Ishikawa (cell line): Measurements from ENCODE around the gene DPEP2NB.

Source experiments
- CEBPB ChIP-seq: IDR thresholded peaks from 2 replicates; pipeline ENCODE4 v1.6.1; 2012
- EP300 ChIP-seq: IDR thresholded peaks from 2 replicates; pipeline ENCODE4 v1.6.1; 2012; ENCODE audit warnings: borderline replicate concordance
- FOXM1 ChIP-seq: IDR thresholded peaks from 2 replicates; pipeline ENCODE4 v1.6.1; 2012; ENCODE audit warnings: low read depth, borderline replicate concordance
- RAD21 ChIP-seq: IDR thresholded peaks from 2 replicates; pipeline ENCODE4 v1.6.1; 2012; ENCODE audit warnings: low read depth
- TAF1 ChIP-seq: IDR thresholded peaks from 2 replicates; pipeline ENCODE4 v1.6.1; 2012; ENCODE audit warnings: low read depth, mild to moderate bottlenecking
- TCF12 ChIP-seq: IDR thresholded peaks from 2 replicates; pipeline ENCODE4 v1.6.1; 2012; ENCODE audit warnings: low read depth
- YY1 ChIP-seq: IDR thresholded peaks from 2 replicates; pipeline ENCODE4 v1.6.1; 2012; ENCODE audit warnings: low read depth
- ZBTB7A ChIP-seq: IDR thresholded peaks from 2 replicates; pipeline ENCODE4 v1.6.1; 2012; ENCODE audit warnings: low read depth
- TF ChIP-seq, protein P1 (sequence below): IDR thresholded peaks from 2 replicates; pipeline ENCODE4 v1.6.1; 2012; ENCODE audit warnings: low read depth, mild to moderate bottlenecking
- TF ChIP-seq, protein P2 (sequence below): IDR thresholded peaks from 2 replicates; pipeline ENCODE4 v1.6.1; 2012

DNA sequence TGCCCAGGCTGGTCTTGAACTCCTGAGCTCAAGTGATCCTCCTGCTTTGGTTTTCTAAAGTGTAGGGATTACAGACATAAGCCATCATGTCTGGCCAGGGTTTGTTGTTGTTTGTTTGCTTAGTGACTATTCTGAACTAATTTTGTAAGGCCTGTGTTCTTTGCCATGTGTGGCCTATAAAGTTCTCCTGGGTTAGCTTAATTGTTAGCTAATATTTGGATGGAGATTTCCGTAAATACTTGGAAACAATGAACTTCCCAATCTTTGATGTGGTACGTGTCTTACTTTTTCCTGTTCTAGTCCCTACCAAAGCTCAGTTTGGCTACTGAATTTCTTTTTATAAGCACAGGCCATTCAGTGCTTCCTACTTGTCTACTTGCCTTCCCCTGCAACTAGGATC lies 32.3 kb upstream of the DPEP2NB start:
- TF ChIP-seq RAD21, result no peak
- TF ChIP-seq, protein P1, sequence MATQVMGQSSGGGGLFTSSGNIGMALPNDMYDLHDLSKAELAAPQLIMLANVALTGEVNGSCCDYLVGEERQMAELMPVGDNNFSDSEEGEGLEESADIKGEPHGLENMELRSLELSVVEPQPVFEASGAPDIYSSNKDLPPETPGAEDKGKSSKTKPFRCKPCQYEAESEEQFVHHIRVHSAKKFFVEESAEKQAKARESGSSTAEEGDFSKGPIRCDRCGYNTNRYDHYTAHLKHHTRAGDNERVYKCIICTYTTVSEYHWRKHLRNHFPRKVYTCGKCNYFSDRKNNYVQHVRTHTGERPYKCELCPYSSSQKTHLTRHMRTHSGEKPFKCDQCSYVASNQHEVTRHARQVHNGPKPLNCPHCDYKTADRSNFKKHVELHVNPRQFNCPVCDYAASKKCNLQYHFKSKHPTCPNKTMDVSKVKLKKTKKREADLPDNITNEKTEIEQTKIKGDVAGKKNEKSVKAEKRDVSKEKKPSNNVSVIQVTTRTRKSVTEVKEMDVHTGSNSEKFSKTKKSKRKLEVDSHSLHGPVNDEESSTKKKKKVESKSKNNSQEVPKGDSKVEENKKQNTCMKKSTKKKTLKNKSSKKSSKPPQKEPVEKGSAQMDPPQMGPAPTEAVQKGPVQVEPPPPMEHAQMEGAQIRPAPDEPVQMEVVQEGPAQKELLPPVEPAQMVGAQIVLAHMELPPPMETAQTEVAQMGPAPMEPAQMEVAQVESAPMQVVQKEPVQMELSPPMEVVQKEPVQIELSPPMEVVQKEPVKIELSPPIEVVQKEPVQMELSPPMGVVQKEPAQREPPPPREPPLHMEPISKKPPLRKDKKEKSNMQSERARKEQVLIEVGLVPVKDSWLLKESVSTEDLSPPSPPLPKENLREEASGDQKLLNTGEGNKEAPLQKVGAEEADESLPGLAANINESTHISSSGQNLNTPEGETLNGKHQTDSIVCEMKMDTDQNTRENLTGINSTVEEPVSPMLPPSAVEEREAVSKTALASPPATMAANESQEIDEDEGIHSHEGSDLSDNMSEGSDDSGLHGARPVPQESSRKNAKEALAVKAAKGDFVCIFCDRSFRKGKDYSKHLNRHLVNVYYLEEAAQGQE, result no peak
- no peak for TF ChIP-seq EP300
- no peak for TF ChIP-seq ZBTB7A
- no peak for TF ChIP-seq TCF12
- TF ChIP-seq FOXM1, result no peak
- TF ChIP-seq TAF1, result no peak
- no peak for TF ChIP-seq YY1
- TF ChIP-seq, protein P2, sequence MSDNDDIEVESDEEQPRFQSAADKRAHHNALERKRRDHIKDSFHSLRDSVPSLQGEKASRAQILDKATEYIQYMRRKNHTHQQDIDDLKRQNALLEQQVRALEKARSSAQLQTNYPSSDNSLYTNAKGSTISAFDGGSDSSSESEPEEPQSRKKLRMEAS, result no peak
- TF ChIP-seq CEBPB, result no peak
